Activated CD4-positive, alpha-beta T cell treated with anti-CD3 and anti-CD28 coated beads, Interleukin-2, Interleukin-6, amounts not matched to agents 100 ng/mL and 50 ng/mL, durations not matched to agents 16 hours and 8 hours (primary cell): ENCODE results near the gene AQP1.

Experiments
- DNase-seq: peaks from one replicate; pipeline ENCODE4 v3.0.0-alpha.2; 2020

AQP1 gene

DNA sequence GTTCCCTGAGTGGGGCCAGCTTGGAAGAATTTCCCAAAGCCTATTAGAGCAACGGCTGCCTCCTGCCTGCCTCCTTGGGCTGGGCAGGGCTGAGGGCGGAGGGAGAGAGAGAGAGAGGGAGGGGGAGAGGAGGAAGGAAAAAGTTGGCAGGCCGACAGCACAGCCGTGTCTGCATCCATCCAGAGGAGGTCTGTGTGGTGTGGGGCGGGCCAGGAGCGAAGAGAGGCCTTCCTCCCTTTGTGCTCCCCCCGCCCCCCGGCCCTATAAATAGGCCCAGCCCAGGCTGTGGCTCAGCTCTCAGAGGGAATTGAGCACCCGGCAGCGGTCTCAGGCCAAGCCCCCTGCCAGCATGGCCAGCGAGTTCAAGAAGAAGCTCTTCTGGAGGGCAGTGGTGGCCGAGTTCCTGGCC, at the start of gene AQP1:
AQP1 (plus strand) TSS at position 293 of the 409 bp plus-strand sequence; CDS start at position 350, 57 bp downstream.
- no peak for DNase-seq

DNA sequence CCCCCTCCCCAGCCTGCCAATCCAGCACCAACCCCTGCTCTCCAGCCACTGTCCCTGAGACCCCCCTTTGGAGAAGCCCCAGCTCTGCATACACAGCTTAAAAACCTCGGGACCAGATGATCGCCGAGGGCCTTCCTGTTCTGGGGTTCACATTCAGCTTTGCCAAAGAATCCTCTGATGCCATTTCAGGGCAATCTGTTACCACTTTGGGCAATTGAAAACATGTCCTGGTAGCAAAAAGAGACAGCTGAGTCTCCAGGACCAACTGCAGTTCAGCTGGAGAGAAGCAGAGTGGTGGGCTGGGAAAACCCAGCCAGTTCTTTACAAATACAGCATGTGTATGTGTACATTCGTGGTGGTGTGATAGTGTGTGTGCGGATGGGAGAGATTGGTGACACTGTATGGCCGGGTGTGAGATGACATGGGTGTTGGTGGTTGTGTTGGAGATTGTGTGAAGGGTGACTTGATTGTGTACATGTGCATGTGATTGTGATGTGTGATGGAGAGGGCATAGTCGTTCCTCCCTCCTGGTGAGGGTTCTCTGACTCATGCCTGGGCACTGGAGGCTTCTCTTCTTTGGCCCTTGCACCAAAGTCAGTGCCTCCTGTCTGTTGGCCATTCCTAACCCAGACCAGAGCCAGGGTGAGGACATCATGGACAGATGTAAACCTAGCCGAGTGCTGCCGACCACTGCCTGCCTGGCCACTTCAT, 48.5 kb upstream of the AQP1 start:
- DNase-seq = no peak

DNA sequence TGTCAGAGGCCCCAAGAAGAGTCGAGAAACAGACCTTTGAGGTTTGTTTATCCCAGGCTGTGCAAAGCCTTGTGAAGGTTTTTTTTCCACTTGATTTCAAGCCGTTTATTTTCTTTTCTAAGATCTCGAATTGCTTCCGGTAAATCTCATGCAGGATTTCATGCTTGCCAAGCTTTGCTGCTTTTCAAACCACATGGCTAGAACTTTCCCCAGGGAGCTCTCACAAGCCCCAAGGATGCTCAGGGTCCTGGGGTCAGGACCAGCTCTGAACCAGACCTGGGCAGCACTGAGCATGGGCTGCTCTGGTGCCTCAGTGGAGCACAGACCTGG, 48.0 kb upstream of the AQP1 start:
- no peak for DNase-seq

DNA sequence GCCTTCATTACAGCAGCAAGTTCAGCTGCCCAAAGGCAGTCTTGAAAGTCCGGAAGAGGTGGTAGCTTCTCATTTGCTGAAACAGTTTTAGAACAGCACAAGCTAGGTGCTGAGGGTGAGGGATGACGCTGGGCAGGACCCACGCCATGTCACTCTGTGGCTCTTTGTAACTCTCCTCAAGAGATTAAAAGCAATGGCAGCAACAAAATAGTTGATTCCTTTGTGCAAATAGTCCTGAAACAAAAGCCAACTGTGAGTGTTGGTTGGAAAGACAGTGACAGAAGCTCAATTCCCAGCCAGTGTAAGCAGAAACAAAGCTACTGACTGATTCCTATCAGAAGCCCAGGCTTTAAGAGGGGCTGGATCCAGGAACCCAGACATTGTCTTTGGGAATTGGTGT, 47.6 kb upstream of the AQP1 start:
- DNase-seq = no peak

DNA sequence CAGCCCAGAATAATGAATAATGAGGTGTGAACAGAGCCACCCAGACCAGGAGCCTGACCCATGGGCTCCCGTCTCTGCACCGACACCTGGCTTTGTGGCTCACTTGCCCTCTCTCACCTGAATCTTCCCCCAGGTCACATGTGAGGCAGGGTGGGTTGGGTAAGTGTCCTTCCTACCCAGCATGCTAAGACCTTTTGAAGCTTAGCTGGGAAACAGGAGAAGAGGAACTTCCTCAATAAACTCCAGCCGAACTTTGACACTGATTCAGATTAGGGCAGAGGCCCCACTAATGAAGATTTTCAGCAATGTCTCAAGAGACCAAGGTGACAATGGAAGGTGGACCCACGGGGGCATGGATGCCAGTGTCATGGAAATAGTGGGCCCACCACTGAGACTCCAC, 46.6 kb upstream of the AQP1 start:
- no peak for DNase-seq

DNA sequence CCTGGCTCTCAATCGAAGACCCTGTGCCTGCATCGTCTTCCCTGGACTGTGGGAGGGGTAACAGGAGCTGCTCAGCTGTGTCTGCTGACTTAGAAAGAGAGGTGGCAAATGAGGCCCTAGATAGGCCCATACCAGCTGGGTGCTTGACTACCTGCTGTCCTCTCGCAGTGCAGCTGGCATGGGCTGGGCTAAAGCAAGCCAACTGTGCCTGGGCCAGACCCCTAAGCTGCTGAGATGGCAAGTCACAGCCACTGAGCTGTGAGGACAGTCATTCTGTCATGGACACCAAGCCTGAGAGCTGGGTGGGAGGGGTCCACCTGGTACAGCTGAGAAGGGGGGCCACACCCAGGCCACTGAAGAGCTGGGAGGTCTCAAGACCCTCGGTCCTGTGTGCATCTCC, 45.8 kb upstream of the AQP1 start:
- DNase-seq = no peak

DNA sequence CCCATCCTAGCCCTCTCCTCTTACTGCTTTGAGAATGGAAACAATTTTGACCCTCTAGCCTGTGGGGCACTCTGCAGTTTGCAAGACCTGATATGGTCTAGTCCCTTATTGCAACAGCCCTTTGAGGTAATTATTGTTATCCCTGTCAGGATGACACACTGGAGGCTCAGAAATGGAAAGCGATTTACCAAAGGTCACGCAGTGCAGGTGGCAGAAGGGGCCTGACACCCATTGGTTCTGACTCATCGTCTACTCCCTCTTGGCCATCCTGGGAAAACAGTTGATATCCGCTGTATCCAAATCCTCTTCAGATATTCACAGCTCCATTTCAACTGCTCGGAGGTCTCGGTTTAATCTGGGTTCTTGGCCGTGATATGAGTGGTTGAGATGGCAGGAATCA, 44.7 kb upstream of the AQP1 start:
- DNase-seq = no peak

DNA sequence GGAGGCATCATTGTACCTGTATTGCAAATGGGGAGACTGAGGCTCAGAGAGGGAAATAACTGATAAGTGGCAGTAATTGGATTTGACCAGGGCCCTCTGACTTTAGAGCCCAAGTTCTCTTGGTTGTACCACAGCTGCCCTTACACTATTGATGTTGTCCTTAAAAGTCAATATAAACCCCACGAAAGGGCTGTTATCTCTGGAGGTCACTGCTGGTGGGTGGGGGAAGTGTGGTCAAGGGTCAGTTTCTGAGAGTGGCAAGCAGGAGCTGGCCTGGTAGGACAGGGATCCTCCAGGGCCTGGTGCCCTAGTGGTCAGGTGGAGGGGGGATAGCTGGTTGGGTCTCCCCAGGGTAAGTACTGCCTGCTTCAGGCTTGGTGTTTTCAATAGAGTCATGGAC, 44.2 kb upstream of the AQP1 start:
- no peak for DNase-seq

DNA sequence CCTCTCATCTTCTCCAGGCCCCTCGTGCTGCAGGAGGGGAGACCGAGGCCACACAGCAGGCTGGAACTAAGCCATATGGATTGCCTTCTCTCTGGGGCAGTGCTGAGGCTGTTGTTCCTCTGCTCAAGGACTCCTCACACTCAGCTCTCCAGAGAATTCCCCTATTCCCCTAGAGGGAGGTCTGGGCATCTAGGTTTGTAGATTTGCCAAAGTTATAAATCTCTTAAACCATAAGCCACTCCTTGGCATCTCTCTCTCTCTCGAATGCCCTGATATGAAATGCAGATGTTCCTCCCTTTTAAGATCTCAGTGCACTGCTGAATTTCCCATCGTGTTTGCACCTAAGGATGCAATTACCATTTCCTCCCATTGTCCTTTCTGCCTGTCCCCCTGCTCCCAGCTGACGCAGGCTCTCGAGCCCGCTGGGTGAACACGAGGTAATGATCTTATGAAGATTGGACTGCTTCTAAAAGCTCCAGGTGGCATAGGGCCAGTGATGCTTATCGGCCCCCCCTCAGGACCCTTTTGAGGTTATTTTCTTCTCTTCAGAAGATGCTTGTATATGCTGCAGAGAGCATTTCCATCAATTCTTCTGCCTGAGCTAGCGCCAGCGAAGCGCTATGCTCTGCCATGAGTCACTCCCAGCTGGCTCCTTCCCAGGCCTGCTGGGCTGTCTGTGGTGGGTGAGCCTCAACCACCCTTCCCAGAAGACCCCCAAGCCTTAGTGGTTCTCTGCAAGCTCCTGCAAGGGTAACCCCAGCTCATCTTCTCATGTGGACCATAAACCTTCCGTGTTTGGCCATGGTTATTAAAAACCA, 41.6 kb upstream of the AQP1 start:
- DNase-seq = no peak

DNA sequence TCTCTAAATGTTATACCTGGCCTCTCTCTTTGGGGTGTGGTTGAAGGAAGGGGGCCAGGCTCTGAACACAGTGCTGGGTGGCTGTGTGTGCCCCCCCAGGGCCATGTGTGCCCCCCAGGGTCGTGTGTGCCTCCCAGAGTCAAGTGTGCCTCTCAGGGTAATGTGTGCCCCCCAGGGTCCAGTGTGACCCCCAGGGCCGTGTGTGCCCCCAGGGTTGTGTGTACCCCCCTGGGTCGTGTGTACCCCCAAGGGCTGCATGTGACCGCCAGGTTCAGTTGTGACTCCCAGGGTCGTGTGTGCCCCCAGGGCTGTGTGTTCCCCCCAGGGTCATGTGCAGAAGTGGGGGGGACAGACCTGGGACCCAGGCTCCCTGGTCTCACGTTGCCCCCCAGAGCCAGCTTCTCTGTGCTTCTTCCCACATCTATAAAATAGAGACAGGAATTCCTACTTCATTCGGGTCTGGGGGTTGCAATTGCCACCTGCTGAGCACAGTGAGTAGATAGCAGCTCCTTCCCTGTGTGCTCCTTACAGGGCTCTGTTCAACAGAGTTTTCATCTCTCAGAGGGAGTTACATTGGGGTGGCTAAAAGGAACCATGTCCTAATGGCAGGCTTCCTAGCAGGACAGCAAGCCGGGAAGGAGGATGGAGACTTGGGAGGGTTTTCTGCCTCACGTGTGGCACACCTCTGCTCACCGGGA, 40.7 kb upstream of the AQP1 start:
- no peak for DNase-seq

DNA sequence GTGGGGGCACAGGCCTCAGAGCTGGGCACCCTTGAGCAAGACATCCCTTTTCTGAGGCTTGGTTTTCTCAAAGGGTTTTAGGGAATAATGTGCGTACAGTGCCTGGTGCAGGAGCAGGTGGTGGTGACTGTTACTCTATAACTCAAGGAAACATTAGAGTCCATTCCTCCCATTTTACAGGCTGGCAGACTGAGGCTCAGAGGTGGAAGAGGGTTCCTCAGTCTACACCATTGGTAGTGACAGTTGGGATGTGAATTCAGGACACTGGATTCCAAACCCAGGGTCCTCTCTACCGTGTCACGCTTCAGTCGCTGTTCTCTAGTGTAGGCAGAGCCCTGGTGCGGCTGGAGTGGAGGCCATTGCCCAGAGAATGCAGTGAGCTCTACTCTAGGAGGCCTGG, 40.0 kb upstream of the AQP1 start:
- no peak for DNase-seq

DNA sequence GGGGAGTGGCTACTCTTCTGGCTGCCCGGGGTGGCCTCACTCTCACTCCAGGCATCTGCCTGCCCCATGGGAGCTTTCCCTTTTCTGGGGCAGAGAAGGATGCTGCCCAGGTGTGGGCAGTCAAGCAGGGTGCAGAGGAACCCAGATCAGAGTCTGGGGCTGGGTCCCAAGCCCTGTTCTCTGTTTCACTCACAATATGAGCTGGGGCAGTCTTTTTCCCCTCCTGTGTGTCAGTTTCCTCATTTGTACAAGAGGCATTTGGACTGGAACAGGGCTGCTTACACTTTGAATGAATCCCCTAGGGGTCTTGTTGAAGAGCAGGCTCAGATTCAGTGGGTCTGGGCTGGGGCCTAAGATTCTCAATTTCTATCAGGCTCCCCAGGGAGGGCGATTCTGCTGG, 38.4 kb upstream of the AQP1 start:
- no peak for DNase-seq

DNA sequence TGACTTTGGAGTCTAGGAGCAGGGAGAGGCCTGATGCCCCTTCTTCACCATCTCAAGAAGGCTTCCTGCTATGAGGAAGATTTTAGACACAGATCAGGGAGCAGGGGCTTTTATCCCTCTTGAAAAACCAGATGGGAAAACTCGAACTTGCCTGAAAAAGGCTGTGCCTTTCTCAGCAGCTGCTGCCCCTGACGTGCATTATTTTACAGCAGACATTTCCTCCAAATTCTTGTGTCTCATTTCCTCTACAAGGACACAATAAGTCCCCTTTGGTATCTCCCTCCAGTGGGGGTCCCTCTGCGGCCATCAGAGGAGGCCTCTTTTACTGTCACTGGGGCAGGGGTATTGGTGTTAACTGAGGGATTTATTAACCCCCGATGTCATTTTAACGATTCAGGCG, 38.0 kb upstream of the AQP1 start:
- no peak for DNase-seq

DNA sequence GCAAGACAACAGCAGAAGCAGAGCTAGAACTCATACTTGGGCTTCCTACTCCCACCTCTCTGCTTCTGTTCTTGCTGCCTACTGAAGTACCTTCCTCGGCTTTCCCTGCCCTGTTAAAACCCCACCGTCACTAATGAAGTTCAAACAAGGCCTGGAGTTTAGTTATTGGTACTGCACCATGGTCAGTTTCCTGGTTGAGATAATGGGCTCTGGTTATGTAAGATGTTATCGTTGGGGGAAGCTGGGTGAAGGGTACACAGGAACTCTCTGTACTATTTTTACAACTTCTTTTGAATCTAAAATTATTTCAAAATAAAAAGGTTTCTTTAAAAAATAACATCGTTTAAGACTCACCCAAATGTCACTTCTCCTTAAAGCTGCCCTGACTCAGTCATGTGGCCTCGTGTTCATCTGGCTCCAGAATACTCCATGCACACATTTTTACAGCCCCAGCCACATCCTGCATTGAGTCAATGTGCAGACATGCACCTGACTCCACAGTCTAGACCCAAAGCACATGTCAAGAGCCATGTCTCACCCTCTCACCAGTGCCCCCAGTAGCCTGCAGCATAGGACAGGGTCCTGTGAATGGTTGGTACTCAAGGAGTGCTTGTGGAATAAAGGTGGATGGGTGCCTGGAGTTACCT, 36.9 kb upstream of the AQP1 start:
- DNase-seq = no peak

DNA sequence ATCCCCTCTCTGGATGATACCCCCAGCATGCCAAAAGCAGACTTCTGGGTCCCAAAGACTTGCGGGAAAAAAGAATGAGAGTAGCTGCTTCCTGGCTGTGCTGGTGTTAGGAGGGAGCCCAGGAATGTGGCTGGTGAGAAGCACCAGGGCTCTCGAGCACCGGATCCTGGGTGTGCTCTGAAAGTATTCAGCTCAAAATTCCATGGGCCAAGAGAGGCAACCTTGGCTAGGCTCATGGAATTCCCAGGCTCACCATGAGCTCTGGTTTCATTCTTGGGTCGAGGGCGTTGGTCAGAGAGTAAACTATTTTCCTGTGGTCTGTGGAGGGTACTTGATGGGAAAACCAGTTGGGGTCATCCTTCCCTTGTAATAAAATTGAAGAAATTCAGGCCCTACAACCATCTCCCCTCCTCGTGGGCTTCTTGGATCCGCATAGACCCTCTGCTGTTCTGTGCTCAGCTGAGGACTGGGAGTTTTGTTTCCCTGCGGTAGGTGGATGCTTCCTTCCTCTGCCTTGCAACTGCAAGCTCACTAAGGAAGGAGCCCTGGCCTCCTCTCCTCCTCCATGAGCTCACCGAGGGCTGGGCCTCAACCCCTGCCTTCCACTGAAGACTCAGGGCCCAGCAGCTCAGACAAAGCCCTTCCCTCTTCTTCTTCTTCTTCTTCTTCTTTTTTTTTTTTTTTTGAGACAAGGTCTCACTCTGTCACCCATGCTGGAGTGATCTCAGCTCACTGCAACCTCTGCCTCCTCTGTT, 34.5 kb upstream of the AQP1 start:
- no peak for DNase-seq

DNA sequence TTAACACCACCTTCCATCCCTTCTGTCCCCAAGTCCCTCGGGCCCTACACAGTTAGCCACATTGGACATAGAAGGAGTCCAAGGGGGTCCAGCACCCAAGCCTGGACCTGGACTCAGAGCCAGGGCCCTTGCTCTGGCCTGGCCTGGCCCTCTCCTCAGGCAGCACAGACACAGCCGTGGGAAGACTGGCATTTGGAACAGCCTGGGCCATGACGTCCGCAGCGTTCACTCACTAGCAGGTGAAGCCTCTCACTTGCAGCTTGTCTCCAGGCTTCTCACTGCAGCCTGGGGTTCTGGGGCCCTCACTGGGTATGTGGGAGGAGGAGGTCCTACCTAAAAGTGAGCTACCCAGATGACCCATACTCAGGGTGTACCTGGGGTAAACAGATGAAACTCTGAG, 33.7 kb upstream of the AQP1 start:
- DNase-seq = no peak

DNA sequence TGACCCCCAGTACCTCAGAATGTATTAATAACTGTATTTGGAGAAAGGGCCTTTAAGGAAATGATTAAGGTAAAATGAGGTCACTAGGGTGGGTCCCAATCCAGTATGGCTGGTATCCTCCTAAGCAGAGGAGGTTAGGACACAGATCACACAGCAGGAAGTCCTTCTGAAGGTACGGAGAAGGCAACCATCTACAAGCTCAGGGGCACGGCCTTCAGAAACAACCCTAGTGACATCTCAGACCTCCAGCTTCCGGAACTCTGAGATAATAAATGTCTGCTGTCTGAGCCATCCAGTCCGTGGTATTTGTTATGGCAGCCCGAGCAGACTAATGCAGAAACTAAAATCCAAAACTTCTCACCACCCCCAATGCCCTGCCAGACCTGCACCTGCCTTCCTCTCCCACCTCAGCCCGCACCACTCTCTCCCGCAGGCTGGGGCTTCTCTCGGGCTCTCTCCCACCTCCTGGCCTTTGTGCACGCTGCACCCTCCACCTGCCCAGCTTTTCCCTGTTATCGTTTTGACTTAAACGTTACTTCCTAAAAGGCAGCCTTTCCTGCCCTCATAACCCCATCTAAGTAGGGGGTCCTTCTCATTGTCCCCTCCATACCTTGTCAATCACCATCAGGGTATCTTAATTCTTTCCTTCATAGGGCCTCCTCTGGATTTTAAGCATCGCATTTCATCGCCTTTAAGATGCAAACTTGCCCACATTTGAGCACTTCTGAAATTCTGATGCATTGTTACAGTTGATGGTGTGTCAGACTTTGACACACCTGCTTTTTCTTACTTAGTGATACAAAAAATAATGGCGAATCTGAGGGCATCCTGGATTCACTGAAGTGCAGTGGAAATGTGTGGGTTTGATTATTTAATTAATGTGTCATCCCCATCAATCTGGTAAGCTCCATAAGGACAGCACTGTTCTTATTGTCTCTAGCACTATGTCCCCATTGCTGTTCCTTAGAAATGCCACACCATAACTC, 32.2 kb upstream of the AQP1 start:
- DNase-seq = no peak

DNA sequence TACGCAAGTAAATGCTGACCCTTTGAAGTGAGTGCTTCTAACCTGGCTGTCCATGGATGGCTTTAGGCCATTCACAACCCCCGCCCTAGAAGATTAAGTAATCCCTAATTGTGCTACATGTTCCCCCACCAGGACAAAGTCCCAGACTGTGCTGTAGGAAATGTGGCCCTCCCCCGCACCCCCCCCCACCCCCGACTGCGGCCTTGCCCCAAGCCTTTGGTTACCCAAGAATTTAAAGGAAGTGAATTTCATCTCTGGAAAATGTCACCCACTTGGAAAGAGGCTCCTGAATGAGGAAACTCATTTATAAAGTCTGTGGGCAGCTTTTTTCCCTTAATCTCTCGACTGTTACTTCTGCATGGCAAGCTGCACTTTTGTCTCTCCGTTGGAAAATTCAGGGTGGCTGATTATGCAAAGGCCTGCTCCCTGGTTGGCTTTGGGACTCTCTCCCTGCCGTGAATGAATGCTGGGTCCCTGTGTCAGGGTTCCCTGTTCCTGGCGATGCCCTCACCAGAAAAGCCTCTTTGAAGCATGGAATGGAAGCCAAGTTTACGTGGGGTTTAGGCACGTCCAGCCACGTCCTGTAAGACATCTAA, 31.4 kb upstream of the AQP1 start:
- no peak for DNase-seq

DNA sequence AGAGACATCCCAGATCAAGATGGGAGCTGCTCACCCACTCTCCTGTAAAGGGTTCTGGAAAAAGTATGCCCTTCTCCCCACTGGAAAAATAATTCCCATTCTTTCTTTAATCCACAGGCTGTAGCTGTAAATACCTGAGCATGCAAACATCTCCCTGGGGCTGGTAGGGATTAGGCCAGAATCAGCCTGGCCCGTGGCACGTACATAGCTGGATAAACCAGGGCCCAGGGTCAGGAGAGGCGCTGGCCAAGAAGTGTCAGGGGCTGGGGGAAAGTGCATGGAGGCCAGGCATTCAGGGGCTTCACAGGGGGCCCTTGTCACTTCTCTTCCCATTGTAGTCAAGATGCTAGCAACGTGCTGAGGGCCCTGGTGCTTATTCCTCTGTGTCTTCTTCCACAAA, 30.7 kb upstream of the AQP1 start:
- DNase-seq = no peak

DNA sequence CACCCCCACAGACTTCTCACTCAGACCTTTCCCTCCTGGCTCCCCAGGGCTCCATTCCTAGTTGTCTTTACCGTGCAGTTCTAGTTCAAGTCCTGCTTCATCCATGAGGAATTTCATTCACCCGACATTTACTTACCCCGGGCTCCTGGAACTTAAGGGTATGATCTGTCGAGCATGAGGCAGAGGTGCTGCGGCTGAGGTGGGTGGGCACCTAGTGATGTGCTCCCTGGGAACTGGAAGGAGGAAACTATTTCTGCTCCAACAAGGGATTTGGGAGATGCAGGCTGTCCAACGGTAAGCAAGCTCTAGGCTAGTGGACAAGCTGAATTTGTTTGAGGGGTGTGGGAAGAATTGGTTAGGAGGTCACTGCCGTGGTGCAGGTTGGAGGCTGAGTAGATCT, 30.2 kb upstream of the AQP1 start:
- no peak for DNase-seq

DNA sequence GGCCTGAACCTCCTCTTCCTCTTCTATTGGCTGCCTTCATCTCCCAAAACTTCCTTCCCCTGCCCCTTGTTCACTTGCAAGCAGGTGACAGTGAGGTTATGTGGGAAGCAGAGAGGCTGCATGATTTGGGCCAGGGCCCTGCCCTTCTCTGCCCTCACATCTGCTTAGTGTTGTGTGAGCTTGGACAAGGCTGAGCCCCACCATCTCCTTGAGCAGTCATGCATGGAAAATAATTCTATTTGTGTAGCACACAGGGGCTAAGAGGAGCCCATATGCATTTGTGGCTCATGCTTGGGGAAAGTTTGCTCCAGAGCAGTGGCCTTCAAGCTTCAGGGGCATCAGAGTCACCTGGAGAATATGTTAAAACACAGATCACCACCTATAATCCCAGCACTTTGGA, 26.8 kb upstream of the AQP1 start:
- no peak for DNase-seq
